Upper lobe of left lung (tissue), 4 donors: ENCODE results near the gene C22orf23.

Experiments
- CTCF ChIP-seq, 6 experiments: fragments of 450-650 bp in 4 of 6; fragments of 200-600 bp in 2 of 6; sonication (generic) in 2 of 6; IDR thresholded peaks; one replicate each; pipeline ENCODE4 v1.5.1; 2016 to 2019; ENCODE audit warnings: antibody characterized with exemption in 6 of 6
- POLR2A ChIP-seq, 4 donors: fragments of 450-650 bp; IDR thresholded peaks; one replicate each; pipeline ENCODE4 v1.5.1; 2016 to 2017; ENCODE audit warnings: antibody characterized with exemption in 4 of 4, mild to moderate bottlenecking in 2 of 4
- POLR2AphosphoS5 ChIP-seq, 2 donors: sonication (generic); formaldehyde crosslinking; IDR thresholded peaks; one replicate each; pipeline ENCODE4 v1.5.1; 2017; ENCODE audit warnings: antibody characterized with exemption in 2 of 2

DNA sequence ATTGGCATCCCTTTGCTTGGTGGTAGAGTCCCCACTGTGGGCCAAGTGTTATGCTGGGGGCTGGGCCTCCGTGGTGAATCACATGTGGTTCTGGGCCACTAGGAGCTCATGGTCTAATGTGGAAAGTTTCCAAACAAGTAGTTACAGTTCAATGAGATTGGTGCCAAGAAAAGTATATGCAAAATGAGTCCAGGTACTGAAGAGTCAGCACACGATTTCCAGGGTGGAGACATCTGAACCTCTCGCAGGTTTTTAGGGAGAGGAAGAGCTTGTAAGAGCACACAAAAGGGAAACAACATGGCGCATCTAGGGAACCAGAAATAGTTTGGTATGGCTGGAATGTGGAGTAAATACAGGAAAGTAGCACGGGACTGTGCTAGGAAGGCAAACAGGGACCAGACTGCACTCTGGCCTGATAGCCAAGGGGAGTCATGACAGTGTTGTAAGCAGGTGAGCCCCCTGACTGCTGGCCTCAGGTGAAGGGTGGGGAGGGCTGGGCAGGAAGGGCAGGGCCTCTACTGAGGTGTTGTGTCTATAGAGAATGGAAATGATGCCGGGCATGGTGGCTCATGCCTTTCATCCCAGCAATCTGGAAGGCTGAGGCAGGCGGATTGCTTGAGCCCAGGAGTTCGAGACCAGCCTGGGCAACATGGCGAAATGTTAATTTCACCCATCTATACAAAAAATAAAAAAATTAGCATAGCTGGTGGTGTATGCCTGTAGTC lies 12.7 kb upstream of the C22orf23 start:
- TF ChIP-seq POLR2AphosphoS5 (IDR thresholded peaks at IDR 0.05) (no peak), CTCF (IDR thresholded peaks at IDR 0.05) (no peak), POLR2A (IDR thresholded peaks at IDR 0.05) (no peak)
